Subcutaneous adipose tissue (tissue), 4 donors: ENCODE data around the gene CEMIP. TPM values are rescaled to one million over a fixed set of nuclear protein-coding genes. Genes with fewer than 3 reads are reported as not detected.

Source experiments
- CTCF ChIP-seq: fragments of 450-650 bp; IDR thresholded peaks from one replicate; pipeline ENCODE4 v1.5.1; 2016; ENCODE audit warnings: low read depth, mild to moderate bottlenecking, control low read depth, antibody characterized with exemption, moderate library complexity
- total RNA-seq, 4 donors: library from RNA; depleted of rRNA; stranded (reverse); fragments of >200 nt; gene quantifications; one replicate each; pipeline ENCODE4 v1.1.0, GENCODE V29; 2016

Gene CEMIP
- total RNA-seq, 4 donors from 2014 or later = 0.17 TPM; not detected in 3

GRCh38 chr15:80970018-80970657 lies 191.0 kb downstream of the CEMIP start:
- TF ChIP-seq CTCF = no peak

GRCh38 chr15:80970658-80971057 lies 191.5 kb downstream of the CEMIP start:
- TF ChIP-seq CTCF = no peak

- no peak for TF ChIP-seq CTCF
These were observed 192.0 kb downstream of the CEMIP start for GRCh38 chr15:80971143-80971542.

GRCh38 chr15:80972276-80972675 lies 193.1 kb downstream of the CEMIP start:
- TF ChIP-seq CTCF = no peak

- no peak for TF ChIP-seq CTCF
These were observed 195.7 kb downstream of the CEMIP start for GRCh38 chr15:80974914-80975313.

GRCh38 chr15:80976851-80977250 lies 197.7 kb downstream of the CEMIP start:
- TF ChIP-seq CTCF = no peak

- TF ChIP-seq CTCF = no peak
These were observed 198.5 kb downstream of the CEMIP start for GRCh38 chr15:80977627-80978036.
